DOHH2 (cell line): ENCODE results near the gene CHD6.

Source experiments
- CTCF ChIP-seq: fragments of 200-600 bp; sonication (generic); IDR thresholded peaks from one replicate; pipeline ENCODE4 v1.5.1; 2014; ENCODE audit warnings: antibody characterized with exemption, mild to moderate bottlenecking, low read depth, low read length; ENCODE audit not compliant: poor library complexity, severe bottlenecking
- EZH2phosphoT487 ChIP-seq: fragments of 200-600 bp; sonication (generic); IDR thresholded peaks from 2 replicates; pipeline ENCODE4 v1.6.1; 2017; ENCODE audit warnings: borderline replicate concordance, mild to moderate bottlenecking, antibody characterized with exemption, low read length, moderate library complexity, mixed read lengths

DNA sequence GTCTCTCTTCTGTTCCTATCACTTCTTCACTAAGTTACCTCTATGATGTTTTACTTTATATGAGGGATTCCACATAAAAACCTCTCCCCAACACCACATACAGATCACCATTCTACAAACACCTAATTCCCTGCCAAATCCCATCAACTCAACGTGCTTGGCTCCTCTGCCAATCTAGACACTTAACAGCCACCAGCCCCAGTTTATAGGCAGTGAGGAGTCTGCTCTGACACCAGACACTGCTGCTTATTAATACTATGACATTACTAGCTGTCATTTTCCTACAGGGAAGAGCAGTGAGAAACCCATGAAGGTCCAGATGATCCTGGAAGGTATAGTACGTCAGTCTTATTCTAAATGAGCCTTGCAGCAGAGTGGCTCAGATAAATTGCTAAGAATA is 104.3 kb downstream of the CHD6 start:
- TF ChIP-seq CTCF (no peak), EZH2phosphoT487 (no peak)
